SK-N-SH (cell line): Measurements from ENCODE around the gene ST6GALNAC3. TPM values are rescaled to one million over a fixed set of nuclear protein-coding genes. Genes with fewer than 3 reads are reported as not detected.

Experiments
- CTCF ChIA-PET: fragments of 300-600, 350-600 bp; formaldehyde crosslinking; extraction: SDS; loops from one replicate; lab custom pipeline; 2021; lab: Yijun Ruan, JAX
- POLR2A ChIA-PET: fragments of 350-600 bp; sonication (Branson Sonifier 250); formaldehyde crosslinking; extraction: SDS; loops from one replicate; lab custom pipeline; 2020; ENCODE audit warnings: antibody characterized with exemption, inconsistent platforms; lab: Yijun Ruan, JAX
- DNase-seq: peaks from one replicate; pipeline ENCODE4 v3.0.0; 2012
- H2AFZ ChIP-seq: fragments of 200-600 bp; sonication (generic); 2 replicates; pipeline ENCODE4 v1.8.1; 2016; ENCODE audit warnings: antibody characterized with exemption, mild to moderate bottlenecking, low read depth
- H3F3A ChIP-seq: fragments of 200-600 bp; sonication (generic); replicated peaks from 2 replicates; pipeline ENCODE3; 2016; ENCODE audit warnings: antibody characterized with exemption, mild to moderate bottlenecking; ENCODE audit not compliant: insufficient read depth
- H3K27ac ChIP-seq, 2 experiments: fragments of 200-500 bp in 1 of 2; fragments of 200-600 bp in 1 of 2; sonication (Bioruptor generic) in 1 of 2; sonication (generic), shearing (Covaris generic) in 1 of 2; 2 replicates each; pipeline versions ENCODE4 v1.5.1 to v1.6.1; 2014 to 2016; ENCODE audit warnings: low read depth in 2 of 2, inconsistent platforms in 1 of 2, low read length in 1 of 2, mild to moderate bottlenecking in 1 of 2, mixed read lengths in 1 of 2
- H3K27me3 ChIP-seq: fragments of 200-600 bp; sonication (generic), shearing (Covaris generic); 2 replicates; pipeline ENCODE4 v1.6.1; 2016; ENCODE audit warnings: mixed run types; ENCODE audit not compliant: insufficient read depth
- H3K36me3 ChIP-seq, 2 experiments: fragments of 200-500 bp in 1 of 2; fragments of 200-600 bp in 1 of 2; sonication (Bioruptor generic) in 1 of 2; sonication (generic) in 1 of 2; replicated peaks in 1 of 2; 2 replicates each; pipeline versions ENCODE3 to v1.5.1; 2014 to 2016; ENCODE audit warnings: low read length in 1 of 2, mild to moderate bottlenecking in 1 of 2; ENCODE audit not compliant: insufficient read depth in 2 of 2, control insufficient read depth in 1 of 2
- H3K4me1 ChIP-seq, 2 experiments: fragments of 200-500 bp in 1 of 2; fragments of 200-600 bp in 1 of 2; sonication (Bioruptor generic) in 1 of 2; sonication (generic), shearing (Covaris generic) in 1 of 2; 2 replicates each; pipeline versions ENCODE4 v1.5.1 to v1.6.1; 2014 to 2016; ENCODE audit warnings: low read depth in 1 of 2, low read length in 1 of 2, mixed run types in 1 of 2; ENCODE audit not compliant: insufficient read depth in 2 of 2, control insufficient read depth in 1 of 2
- H3K4me2 ChIP-seq: fragments of 200-600 bp; sonication (generic), shearing (Covaris generic); 2 replicates; pipeline ENCODE4 v1.6.1; 2017; ENCODE audit warnings: mixed run types
- H3K4me3 ChIP-seq, 2 experiments: fragments of 200-500 bp in 1 of 2; fragments of 200-600 bp in 1 of 2; sonication (Bioruptor generic) in 1 of 2; sonication (generic), shearing (Covaris generic) in 1 of 2; 2 replicates each; pipeline versions ENCODE4 v1.5.1 to v1.8.1; 2014 to 2016; ENCODE audit warnings: low read depth in 2 of 2, inconsistent platforms in 1 of 2, low read length in 1 of 2, mild to moderate bottlenecking in 1 of 2, mixed read lengths in 1 of 2, moderate library complexity in 1 of 2
- H3K79me2 ChIP-seq: fragments of 200-600 bp; sonication (generic); 2 replicates; pipeline ENCODE4 v1.8.1; 2017; ENCODE audit warnings: mild to moderate bottlenecking; ENCODE audit not compliant: insufficient read depth
- H3K9ac ChIP-seq: fragments of 200-600 bp; sonication (generic); 2 replicates; pipeline ENCODE4 v1.6.1; 2017; ENCODE audit warnings: mixed run types
- H3K9me2 ChIP-seq: fragments of 200-600 bp; sonication (generic); 2 replicates; pipeline ENCODE4 v1.6.1; 2017; ENCODE audit warnings: mixed run types
- H3K9me3 ChIP-seq: fragments of 200-600 bp; sonication (generic); 2 replicates; pipeline ENCODE4 v1.6.1; 2017; ENCODE audit warnings: mixed run types, mild to moderate bottlenecking, moderate library complexity
- H4K20me1 ChIP-seq: fragments of 200-600 bp; sonication (generic); 2 replicates; pipeline ENCODE4 v1.6.1; 2017; ENCODE audit warnings: mild to moderate bottlenecking, mixed run types; ENCODE audit not compliant: insufficient read depth
- ELF1 ChIP-seq: IDR thresholded peaks from 2 replicates; pipeline ENCODE4 v1.4.0; 2012
- EP300 ChIP-seq, 2 experiments: IDR thresholded peaks; 2 replicates each; pipeline versions ENCODE4 v1.4.0 to v1.6.1; 2012; ENCODE audit warnings: borderline replicate concordance in 1 of 2, low read depth in 1 of 2, low read length in 1 of 2
- EZH2phosphoT487 ChIP-seq: fragments of 200-600 bp; sonication (generic); IDR thresholded peaks from 2 replicates; pipeline ENCODE4 v1.6.1; 2017; ENCODE audit warnings: low read depth, mixed run types, mild to moderate bottlenecking, antibody characterized with exemption, moderate library complexity, borderline replicate concordance
- FOSL2 ChIP-seq: IDR thresholded peaks from 2 replicates; pipeline ENCODE4 v1.4.0; 2012; ENCODE audit warnings: low read depth, mild to moderate bottlenecking, moderate library complexity, borderline replicate concordance
- FOXJ3 ChIP-seq: sonication (generic); formaldehyde crosslinking; IDR thresholded peaks from 2 replicates; pipeline ENCODE4 v1.5.1; 2020; ENCODE audit warnings: mild to moderate bottlenecking, missing genetic modification reagents
- JUND ChIP-seq: IDR thresholded peaks from 2 replicates; pipeline ENCODE4 v1.4.0; 2012
- MEF2A ChIP-seq: IDR thresholded peaks from 2 replicates; pipeline ENCODE4 v1.4.0; 2012; ENCODE audit warnings: low read depth, borderline replicate concordance
- NFIC ChIP-seq: IDR thresholded peaks from 2 replicates; pipeline ENCODE4 v1.4.0; 2012; ENCODE audit warnings: borderline replicate concordance
- NRF1 ChIP-seq: IDR thresholded peaks from 2 replicates; pipeline ENCODE4 v1.6.1; 2012; ENCODE audit warnings: low read depth, mild to moderate bottlenecking, low read length
- RCOR1 ChIP-seq: fragments of 150-350 bp; IDR thresholded peaks from 2 replicates; pipeline ENCODE4 v1.6.1; 2017; ENCODE audit warnings: antibody characterized with exemption, low read length
- RXRA ChIP-seq: IDR thresholded peaks from 2 replicates; pipeline ENCODE4 v1.4.0; 2012; ENCODE audit warnings: low read depth, mild to moderate bottlenecking, borderline replicate concordance
- SMC3 ChIP-seq: IDR thresholded peaks from 2 replicates; pipeline ENCODE4 v1.6.1; 2012; ENCODE audit warnings: low read depth, low read length, improper control_type of control experiment
- TEAD4 ChIP-seq: IDR thresholded peaks from 2 replicates; pipeline ENCODE4 v1.4.0; 2012; ENCODE audit warnings: mild to moderate bottlenecking, borderline replicate concordance; ENCODE audit not compliant: insufficient read depth
- USF1 ChIP-seq: IDR thresholded peaks from 2 replicates; pipeline ENCODE4 v1.4.0; 2012; ENCODE audit warnings: low read depth, borderline replicate concordance
- ZBTB33 ChIP-seq: IDR thresholded peaks from 2 replicates; pipeline ENCODE4 v1.4.0; 2012; ENCODE audit warnings: low read depth, borderline replicate concordance
- WGBS: methylation state at CpG from one replicate; pipeline ENCODE4 v1.1.6; 2017; ENCODE audit warnings: low lambda C conversion rate; 5-methylcytosine and 5-hydroxymethylcytosine counted together
- polyA plus RNA-seq, 3 experiments: library from polyadenylated mRNA; depleted of rRNA; stranded (reverse); fragments of >200 nt; gene quantifications; 2 replicates each; pipeline ENCODE4 v1.2.3, GENCODE V29; 2012
- TF ChIP-seq, protein P1 (sequence below): IDR thresholded peaks from 2 replicates; pipeline ENCODE4 v1.6.1; 2012; ENCODE audit warnings: mild to moderate bottlenecking, low read depth, low read length, moderate library complexity
- TF ChIP-seq, protein P2 (sequence below): fragments of 150-350 bp; IDR thresholded peaks from 2 replicates; pipeline ENCODE4 v1.6.1; 2017; ENCODE audit warnings: antibody characterized with exemption, low read length, low read depth, borderline replicate concordance
- TF ChIP-seq, protein P3 (sequence below): IDR thresholded peaks from 2 replicates; pipeline ENCODE4 v1.4.0; 2012; ENCODE audit warnings: low read depth

The ST6GALNAC3 gene
- polyA plus RNA-seq, 1 of the 3 experiments (the other 2 are of a cell fraction) = 8.1 TPM

DNA sequence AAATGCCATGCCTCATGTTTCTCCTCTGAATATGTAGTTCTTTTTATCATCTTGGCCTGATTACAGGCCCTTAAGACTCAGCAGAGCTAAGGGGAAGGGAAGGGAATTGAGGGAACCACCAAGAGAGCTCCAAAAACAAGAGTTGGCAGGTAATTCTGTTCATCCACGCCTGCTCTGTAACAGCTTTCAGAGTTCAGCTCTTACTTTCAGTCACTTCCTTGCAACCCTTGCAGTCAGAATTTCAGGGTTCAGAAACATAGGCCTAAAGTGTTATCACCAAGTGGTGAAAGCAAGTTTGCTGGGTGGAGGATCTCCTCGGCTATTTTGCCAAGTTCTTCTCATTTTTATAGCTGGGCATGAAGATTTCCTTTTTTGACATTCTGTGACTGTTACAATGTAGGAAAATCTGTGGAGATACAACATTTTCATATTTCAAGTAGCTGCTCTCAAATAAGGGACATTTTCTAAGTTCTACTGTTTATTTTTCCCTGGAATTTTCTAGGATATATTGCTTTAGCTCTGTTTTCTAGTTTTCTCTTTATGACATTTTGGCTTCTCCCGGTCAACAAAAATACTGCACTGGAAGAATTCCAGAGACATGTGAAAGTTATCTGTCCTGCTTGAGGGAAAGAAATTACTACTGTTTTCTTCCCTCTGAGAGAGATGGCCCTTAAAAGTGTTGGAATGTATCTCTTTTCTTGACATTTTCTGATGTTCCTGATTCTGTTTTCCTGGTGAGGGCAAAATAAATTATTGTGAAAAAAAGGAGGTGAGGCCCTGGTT is 540.9 kb downstream of the ST6GALNAC3 start (continued):
- TF ChIP-seq FOXJ3 (CRISPR knock-in tag) = no peak
- no peak for TF ChIP-seq TEAD4
- TF ChIP-seq, protein P1, sequence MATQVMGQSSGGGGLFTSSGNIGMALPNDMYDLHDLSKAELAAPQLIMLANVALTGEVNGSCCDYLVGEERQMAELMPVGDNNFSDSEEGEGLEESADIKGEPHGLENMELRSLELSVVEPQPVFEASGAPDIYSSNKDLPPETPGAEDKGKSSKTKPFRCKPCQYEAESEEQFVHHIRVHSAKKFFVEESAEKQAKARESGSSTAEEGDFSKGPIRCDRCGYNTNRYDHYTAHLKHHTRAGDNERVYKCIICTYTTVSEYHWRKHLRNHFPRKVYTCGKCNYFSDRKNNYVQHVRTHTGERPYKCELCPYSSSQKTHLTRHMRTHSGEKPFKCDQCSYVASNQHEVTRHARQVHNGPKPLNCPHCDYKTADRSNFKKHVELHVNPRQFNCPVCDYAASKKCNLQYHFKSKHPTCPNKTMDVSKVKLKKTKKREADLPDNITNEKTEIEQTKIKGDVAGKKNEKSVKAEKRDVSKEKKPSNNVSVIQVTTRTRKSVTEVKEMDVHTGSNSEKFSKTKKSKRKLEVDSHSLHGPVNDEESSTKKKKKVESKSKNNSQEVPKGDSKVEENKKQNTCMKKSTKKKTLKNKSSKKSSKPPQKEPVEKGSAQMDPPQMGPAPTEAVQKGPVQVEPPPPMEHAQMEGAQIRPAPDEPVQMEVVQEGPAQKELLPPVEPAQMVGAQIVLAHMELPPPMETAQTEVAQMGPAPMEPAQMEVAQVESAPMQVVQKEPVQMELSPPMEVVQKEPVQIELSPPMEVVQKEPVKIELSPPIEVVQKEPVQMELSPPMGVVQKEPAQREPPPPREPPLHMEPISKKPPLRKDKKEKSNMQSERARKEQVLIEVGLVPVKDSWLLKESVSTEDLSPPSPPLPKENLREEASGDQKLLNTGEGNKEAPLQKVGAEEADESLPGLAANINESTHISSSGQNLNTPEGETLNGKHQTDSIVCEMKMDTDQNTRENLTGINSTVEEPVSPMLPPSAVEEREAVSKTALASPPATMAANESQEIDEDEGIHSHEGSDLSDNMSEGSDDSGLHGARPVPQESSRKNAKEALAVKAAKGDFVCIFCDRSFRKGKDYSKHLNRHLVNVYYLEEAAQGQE = no peak

- TF ChIP-seq TEAD4 (no peak), NRF1 (no peak), ELF1 (no peak), USF1 (no peak), MEF2A (no peak), RXRA (no peak), SMC3 (no peak), EP300 (IDR thresholded peaks at IDR 0.05; ENCODE audit: borderline replicate concordance in 1 of 2, low read depth in 1 of 2, low read length in 1 of 2) (no peak), NFIC (no peak), RCOR1 (no peak), JUND (no peak), FOSL2 (no peak), ZBTB33 (no peak), EZH2phosphoT487 (no peak)
- TF ChIP-seq, protein P2, sequence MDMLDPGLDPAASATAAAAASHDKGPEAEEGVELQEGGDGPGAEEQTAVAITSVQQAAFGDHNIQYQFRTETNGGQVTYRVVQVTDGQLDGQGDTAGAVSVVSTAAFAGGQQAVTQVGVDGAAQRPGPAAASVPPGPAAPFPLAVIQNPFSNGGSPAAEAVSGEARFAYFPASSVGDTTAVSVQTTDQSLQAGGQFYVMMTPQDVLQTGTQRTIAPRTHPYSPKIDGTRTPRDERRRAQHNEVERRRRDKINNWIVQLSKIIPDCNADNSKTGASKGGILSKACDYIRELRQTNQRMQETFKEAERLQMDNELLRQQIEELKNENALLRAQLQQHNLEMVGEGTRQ = no peak
- TF ChIP-seq, protein P1 = no peak
- TF ChIP-seq, protein P3, sequence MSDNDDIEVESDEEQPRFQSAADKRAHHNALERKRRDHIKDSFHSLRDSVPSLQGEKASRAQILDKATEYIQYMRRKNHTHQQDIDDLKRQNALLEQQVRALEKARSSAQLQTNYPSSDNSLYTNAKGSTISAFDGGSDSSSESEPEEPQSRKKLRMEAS = no peak
- no peaks in the 10 kb centered on the region for H3F3A ChIP-seq
- no peak overlapping the region for H3K4me2 ChIP-seq
- POLR2A ChIA-PET = no interaction called here
- WGBS = 89% methylated on average over 4 of the region's 4 CpGs
- no peaks in the 10 kb centered on the region for H3K4me1 ChIP-seq
- no peaks in the 10 kb centered on the region for H3K9me2 ChIP-seq
- H4K20me1 ChIP-seq = no peaks in the 10 kb centered on the region
- no peaks in the 10 kb centered on the region for H3K27me3 ChIP-seq
- no peaks in the 10 kb centered on the region for H3K36me3 ChIP-seq
- H3K27ac ChIP-seq = no peak overlapping the region
- H3K9me3 ChIP-seq = no peaks in the 10 kb centered on the region
- no peak overlapping the region for H3K4me3 ChIP-seq
- H3K9ac ChIP-seq = no peak overlapping the region
- DNase-seq = no peak
- no peaks in the 10 kb centered on the region for H3K79me2 ChIP-seq
- no peak overlapping the region for H2AFZ ChIP-seq
- CTCF ChIA-PET = interaction anchor here (0.7 kb wide), 1 partner anchor 24 kb away, joined by 3 read pairs; no protein-coding TSS in a partner anchor
Observed at GRCh38 chr1:76620371-76620770, 545.8 kb downstream of the ST6GALNAC3 start.
